Measurements from ENCODE around the gene COL5A1.

DNA sequence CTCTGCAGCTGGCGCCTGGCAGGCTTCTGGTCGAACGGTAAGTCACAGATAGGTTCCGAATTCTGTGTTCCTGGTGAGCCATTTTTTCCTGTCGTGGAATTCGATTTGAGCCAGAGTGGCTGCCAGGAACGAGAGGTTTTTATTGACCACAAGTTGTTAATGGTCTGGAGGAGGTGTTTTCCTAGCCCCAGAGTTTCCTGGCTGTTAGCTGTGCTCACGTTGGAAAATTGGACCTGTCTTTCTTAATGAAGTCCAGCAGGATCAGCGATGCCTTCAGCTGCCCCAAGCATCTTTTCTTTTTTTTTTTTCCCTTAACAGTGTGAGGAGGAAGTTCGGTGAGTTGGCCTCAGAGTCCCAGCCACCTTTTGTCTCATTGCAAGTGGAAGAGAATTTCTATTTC, 62.9 kb downstream of the COL5A1 start:
- TF ChIP-seq POLR2A (IDR thresholded peaks at IDR 0.05): no peak
- TF ChIP-seq, protein P1, sequence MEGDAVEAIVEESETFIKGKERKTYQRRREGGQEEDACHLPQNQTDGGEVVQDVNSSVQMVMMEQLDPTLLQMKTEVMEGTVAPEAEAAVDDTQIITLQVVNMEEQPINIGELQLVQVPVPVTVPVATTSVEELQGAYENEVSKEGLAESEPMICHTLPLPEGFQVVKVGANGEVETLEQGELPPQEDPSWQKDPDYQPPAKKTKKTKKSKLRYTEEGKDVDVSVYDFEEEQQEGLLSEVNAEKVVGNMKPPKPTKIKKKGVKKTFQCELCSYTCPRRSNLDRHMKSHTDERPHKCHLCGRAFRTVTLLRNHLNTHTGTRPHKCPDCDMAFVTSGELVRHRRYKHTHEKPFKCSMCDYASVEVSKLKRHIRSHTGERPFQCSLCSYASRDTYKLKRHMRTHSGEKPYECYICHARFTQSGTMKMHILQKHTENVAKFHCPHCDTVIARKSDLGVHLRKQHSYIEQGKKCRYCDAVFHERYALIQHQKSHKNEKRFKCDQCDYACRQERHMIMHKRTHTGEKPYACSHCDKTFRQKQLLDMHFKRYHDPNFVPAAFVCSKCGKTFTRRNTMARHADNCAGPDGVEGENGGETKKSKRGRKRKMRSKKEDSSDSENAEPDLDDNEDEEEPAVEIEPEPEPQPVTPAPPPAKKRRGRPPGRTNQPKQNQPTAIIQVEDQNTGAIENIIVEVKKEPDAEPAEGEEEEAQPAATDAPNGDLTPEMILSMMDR (IDR thresholded peaks at IDR 0.05): no peak

Data from esophagus squamous epithelium (tissue), 4 donors.